GM12892 (cell line): ENCODE results near the gene CXorf66.

Experiments
- POLR2A ChIP-seq: IDR thresholded peaks from 2 replicates; pipeline ENCODE4 v1.6.1; 2011; ENCODE audit warnings: low read depth, low read length, control low read depth
- POLR2AphosphoS5 ChIP-seq: IDR thresholded peaks from 2 replicates; pipeline ENCODE4 v1.6.1; 2011; ENCODE audit warnings: low read depth, low read length, control low read depth

DNA sequence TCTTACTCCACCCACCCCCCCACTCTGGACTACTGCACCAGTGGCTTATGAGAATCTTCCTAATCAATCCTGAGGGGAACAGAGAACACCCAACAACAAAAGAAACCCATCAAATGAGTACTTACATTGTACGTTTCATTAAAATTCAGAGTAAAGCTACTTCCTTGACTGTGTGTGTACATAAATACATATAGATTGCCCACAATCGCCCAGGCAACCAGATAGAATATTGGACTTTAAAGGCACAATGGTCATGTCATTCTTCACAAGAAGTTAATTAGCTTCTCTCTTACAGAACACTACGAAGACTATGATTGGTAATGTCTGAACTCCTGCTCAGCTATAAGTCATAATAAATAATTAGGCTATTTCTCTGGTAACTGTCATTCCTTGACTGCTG, 20.2 kb downstream of the CXorf66 start:
- TF ChIP-seq POLR2A: no peak
- TF ChIP-seq POLR2AphosphoS5: no peak
